GM13976 (cell line): ENCODE results near the gene AKAP13.

Source experiments
- DNase-seq: peaks from one replicate; pipeline ENCODE4 v3.0.0; 2012; ENCODE audit warnings: low spot score
- in situ Hi-C: fragments of 300-500 bp; cut with MboI; formaldehyde crosslinking; loops from one replicate; pipeline ENCODE4 v1.12.0; 2022; ENCODE audit warnings: low sequenced_read_pairs, mixed read lengths, inconsistent platforms; ENCODE audit not compliant: unreplicated experiment
- TF ChIP-seq, protein P1 (sequence below): IDR thresholded peaks from 2 replicates; pipeline ENCODE4 v1.5.1; 2012; ENCODE audit warnings: borderline replicate concordance, mild to moderate bottlenecking; ENCODE audit not compliant: insufficient read depth; ENCODE audit errors: extremely low read depth, missing control alignments, control extremely low read depth

AKAP13 gene

DNA sequence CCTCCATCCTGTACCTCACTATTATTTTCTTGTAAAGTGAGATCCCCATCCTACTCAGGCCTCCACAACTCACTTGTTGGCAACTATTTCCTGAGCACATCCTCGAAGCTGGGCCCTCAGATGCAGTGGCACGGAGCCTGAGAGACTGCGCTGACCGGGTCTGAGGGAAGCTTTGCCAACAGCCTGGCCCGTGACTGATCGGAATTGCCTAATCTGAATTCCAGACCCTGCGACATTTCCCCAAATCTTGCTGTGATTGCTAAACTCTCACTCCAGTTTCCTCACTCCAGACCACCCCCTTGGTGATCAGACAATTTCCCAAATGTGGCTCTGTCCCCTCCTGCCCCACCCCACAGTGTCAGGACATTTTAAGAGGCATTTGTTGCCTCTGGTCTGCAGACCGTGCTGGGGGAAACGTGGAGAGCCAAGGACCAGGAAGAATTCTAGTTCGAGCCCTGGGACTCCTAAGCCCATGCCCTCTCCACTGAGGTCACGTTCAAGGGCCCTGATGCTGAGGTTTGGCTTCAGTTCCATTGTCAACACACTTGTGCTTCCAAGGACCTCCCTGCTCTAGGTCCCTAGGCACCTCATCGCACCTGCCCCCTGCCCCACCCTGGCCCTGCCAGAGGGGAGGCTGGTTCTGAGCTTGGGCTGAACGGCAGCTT lies 391.5 kb downstream of the AKAP13 start:
- DNase-seq = no peak
- TF ChIP-seq, protein P1, sequence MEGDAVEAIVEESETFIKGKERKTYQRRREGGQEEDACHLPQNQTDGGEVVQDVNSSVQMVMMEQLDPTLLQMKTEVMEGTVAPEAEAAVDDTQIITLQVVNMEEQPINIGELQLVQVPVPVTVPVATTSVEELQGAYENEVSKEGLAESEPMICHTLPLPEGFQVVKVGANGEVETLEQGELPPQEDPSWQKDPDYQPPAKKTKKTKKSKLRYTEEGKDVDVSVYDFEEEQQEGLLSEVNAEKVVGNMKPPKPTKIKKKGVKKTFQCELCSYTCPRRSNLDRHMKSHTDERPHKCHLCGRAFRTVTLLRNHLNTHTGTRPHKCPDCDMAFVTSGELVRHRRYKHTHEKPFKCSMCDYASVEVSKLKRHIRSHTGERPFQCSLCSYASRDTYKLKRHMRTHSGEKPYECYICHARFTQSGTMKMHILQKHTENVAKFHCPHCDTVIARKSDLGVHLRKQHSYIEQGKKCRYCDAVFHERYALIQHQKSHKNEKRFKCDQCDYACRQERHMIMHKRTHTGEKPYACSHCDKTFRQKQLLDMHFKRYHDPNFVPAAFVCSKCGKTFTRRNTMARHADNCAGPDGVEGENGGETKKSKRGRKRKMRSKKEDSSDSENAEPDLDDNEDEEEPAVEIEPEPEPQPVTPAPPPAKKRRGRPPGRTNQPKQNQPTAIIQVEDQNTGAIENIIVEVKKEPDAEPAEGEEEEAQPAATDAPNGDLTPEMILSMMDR = no peak

DNA sequence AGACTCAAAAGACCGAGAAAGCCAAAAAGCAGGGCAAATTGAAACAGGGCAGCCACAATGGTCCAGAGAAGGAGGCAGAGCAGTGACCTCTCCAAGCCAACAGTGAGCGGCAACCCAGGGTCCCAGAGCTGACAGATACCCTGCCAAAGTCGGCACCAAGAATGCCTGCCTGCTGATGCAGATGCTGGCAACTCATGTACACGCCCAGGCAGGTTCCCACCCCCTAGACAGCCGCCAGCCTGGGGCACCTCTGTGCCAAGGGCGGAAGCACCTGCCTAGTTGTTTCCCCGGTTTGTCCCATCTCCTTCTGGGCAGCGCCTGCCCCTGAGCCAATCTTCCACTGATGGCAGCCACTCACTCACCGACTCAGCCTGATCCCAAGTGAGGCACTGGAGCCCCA lies 392.3 kb downstream of the AKAP13 start:
- TF ChIP-seq, protein P1 = no peak
- no peak for DNase-seq
- in situ Hi-C loops = no loop called here

More for the DNA sequence above, 391.5 kb downstream of the AKAP13 start:
- in situ Hi-C loops = no loop called here

DNA sequence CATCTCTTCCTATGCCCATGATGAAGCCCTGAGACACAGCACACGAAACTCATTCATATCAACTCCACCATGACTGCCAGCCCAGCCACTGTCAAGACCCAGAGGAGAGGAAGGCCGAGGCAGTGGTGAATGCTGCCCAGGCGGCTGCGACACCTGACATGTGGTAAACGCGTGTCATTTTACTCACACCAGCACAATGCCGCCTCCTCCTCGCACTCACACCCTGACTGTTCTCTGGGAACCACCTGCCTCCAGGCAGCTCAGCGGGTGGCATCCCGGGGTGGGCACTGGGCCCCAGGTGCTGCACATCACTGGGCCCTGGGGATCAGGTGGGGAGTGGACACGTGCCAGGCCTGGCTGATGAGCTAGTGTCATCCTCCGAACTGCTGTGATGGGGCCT lies 392.8 kb downstream of the AKAP13 start:
- in situ Hi-C loops = no loop called here
- TF ChIP-seq, protein P1 = no peak
- no peak for DNase-seq

DNA sequence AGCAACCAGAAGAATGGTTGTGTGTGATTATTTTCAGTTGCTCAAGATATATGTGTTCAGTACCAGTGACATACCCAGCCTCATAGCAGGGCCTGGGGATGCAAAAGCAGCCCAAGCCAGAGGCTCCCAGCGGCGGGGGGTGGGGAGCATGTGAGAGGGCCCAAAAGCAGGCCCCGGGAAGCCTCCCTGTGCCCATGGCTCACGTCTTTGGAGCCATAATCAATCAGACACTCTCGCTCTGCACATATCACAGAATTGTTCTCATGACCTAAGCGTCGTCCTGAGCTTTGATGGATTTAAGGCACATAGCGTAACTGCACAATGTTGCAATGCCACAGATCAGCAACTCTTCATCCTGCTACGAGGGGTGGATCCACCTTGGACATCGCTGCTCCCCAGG lies 393.6 kb downstream of the AKAP13 start:
- no peak for DNase-seq
- TF ChIP-seq, protein P1 = no peak
- in situ Hi-C loops = no loop called here

DNA sequence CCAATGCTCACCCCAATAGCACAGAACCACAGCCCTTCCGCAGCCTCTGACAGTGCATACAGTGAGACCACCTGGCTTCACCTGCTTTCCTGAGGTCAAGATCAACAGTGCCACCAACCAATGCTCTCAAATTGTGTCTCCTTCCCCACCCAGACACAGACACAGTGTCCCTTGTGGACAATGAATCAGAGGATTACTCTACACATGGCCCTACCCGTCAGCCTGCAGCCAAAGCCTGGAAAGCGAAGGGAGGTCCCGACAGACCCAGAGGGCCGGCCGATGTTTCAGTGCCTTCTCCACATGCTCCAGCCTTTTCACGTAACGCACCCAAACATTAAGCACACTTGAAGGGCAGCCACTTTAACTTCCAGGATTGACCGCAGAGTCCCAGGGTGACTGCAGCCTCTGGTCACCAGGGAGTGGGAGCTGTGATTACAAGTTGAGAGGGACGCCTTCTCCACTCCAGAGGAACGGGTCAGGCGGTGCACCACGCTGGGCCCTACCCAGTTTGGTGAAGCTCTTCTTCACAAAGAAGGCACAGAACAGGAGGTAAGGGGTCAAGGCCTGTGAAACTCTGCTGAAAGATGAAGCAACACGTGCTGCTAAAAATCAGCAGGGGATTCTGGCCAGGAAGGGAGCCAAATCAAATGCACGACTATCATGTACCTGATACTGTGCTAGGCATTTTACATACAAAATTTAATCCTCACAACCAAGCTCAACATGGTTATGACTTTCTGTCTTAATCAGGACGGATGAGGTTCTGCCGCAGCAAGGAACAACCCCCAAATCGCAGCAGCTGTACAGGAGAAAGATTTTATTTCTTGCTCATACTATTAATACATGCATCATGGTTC lies 397.1 kb downstream of the AKAP13 start:
- DNase-seq = no peak
- TF ChIP-seq, protein P1 = no peak
- in situ Hi-C loops = no loop called here

DNA sequence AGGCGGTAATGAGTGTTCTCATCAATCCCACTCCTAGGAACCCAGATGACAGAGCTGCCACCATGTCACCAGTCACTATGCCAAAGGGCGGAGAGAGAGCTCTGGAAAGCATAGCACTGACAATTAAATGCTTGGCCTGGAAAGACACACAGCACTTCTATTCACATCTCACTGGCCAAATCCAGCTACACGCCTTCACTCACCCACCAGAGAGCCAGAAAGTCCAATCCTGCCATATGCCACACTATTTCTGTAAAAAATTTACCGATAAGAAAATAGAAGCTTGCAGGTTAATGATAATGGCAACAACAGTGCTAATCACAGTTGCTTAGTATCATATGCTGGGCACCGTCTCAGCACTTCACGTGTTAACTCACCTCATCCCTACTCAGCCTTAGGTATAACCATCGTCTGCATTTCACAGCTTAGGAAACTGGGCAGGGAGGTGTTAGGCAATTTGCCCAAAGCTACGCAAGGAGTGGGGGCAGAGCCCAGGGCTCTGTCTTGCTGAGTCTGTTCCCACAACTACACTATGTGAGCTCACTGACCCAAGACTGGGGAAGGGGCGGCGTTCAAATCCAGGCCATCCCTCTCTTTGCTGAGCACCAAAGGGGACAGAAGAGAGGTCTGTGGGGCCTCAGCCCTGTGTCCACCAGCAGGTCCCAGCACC lies 397.8 kb downstream of the AKAP13 start:
- no peak for DNase-seq

More for the DNA sequence above, 397.8 kb downstream of the AKAP13 start:
- TF ChIP-seq, protein P1 = no peak
- in situ Hi-C loops = no loop called here
